Testis (tissue), 2 donors: ENCODE measurements around the gene CEP57.

Source experiments
- POLR2A ChIP-seq: fragments of 450-650 bp; IDR thresholded peaks from one replicate; pipeline ENCODE4 v1.6.1; 2017; ENCODE audit warnings: antibody characterized with exemption, mild to moderate bottlenecking, moderate library complexity
- TF ChIP-seq, protein P1 (sequence below), 3 experiments: fragments of 450-650 bp in 2 of 3; fragments of 200-600 bp in 1 of 3; sonication (generic) in 1 of 3; IDR thresholded peaks; one replicate each; pipeline ENCODE4 v1.5.1; 2016 to 2019; ENCODE audit warnings: antibody characterized with exemption in 3 of 3, mild to moderate bottlenecking in 2 of 3, moderate library complexity in 1 of 3

DNA sequence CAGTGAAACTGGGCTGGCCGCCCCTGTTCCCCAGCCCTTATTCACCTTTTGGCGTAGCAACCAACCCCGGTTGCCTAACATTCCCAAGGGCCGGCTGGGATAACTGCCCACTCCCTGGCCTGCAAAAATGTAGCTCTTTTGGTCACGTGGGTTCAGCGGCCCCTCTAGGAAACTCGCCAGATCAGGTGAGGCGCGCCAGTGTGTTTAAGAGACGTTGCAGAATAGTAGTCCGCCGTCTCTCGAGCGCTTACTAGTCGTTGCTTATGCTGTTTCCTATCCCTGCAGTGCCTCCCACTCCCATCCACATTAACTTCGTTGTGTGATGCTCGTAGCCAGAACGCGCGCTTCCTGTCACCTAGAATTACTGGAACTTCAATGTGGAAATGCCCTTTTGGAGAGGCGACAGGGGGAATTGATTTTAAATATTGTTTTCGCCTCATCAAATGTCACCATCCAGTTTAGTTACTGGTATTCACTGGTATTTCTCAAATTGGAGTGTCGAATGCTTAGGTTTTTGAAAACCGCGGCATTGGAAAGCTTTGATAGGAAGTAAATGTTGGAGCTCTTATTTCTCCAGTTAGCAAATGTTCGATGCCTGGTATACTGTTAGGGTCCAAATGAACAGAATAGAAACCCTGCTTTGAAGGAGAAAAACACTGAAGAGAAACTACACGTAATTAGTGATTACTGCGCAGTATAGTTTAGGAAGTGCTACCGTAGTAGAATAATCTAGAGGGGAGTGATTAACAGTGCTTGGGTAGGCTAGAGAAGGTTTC is 823 bp downstream of the CEP57 start:
- TF ChIP-seq, protein P1, sequence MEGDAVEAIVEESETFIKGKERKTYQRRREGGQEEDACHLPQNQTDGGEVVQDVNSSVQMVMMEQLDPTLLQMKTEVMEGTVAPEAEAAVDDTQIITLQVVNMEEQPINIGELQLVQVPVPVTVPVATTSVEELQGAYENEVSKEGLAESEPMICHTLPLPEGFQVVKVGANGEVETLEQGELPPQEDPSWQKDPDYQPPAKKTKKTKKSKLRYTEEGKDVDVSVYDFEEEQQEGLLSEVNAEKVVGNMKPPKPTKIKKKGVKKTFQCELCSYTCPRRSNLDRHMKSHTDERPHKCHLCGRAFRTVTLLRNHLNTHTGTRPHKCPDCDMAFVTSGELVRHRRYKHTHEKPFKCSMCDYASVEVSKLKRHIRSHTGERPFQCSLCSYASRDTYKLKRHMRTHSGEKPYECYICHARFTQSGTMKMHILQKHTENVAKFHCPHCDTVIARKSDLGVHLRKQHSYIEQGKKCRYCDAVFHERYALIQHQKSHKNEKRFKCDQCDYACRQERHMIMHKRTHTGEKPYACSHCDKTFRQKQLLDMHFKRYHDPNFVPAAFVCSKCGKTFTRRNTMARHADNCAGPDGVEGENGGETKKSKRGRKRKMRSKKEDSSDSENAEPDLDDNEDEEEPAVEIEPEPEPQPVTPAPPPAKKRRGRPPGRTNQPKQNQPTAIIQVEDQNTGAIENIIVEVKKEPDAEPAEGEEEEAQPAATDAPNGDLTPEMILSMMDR (IDR thresholded peaks at IDR 0.05), result no peak
- no peak for TF ChIP-seq POLR2A
